ENCODE data around the gene KCTD16.

Gene KCTD16

GRCh38 chr5:144404672-144405071 is 234.0 kb downstream of the KCTD16 start:
- no peak for DNase-seq (ENCODE audit: low read depth)

- no peak for DNase-seq (ENCODE audit: low read depth)
These were observed 235.3 kb downstream of the KCTD16 start for GRCh38 chr5:144405991-144406390.

- DNase-seq (ENCODE audit: low read depth), result no peak
These were observed 235.8 kb downstream of the KCTD16 start for GRCh38 chr5:144406442-144406841.

GRCh38 chr5:144414202-144415029 is 243.7 kb downstream of the KCTD16 start:
- DNase-seq (ENCODE audit: low read depth), result no peak

- DNase-seq (ENCODE audit: low read depth), result no peak
These were observed 245.5 kb downstream of the KCTD16 start for GRCh38 chr5:144416196-144416595.

- DNase-seq (ENCODE audit: low read depth), result no peak
These were observed 248.0 kb downstream of the KCTD16 start for GRCh38 chr5:144418719-144419118.

- no peak for DNase-seq (ENCODE audit: low read depth)
These were observed 250.7 kb downstream of the KCTD16 start for GRCh38 chr5:144421411-144421810.

GRCh38 chr5:144422018-144422727 is 251.5 kb downstream of the KCTD16 start:
- no peak for DNase-seq (ENCODE audit: low read depth)

GRCh38 chr5:144427866-144428265 is 257.2 kb downstream of the KCTD16 start:
- DNase-seq (ENCODE audit: low read depth), result no peak

- DNase-seq (ENCODE audit: low read depth), result no peak
These were observed 257.7 kb downstream of the KCTD16 start for GRCh38 chr5:144428326-144428725.

- no peak for DNase-seq (ENCODE audit: low read depth)
These were observed 258.7 kb downstream of the KCTD16 start for GRCh38 chr5:144429405-144429804.

- DNase-seq (ENCODE audit: low read depth), result no peak
These were observed 259.2 kb downstream of the KCTD16 start for GRCh38 chr5:144429905-144430304.

- no peak for DNase-seq (ENCODE audit: low read depth)
These were observed 262.6 kb downstream of the KCTD16 start for GRCh38 chr5:144433140-144433822.

- DNase-seq (ENCODE audit: low read depth), result no peak
These were observed 263.2 kb downstream of the KCTD16 start for GRCh38 chr5:144433893-144434292.

- DNase-seq (ENCODE audit: low read depth), result no peak
These were observed 265.3 kb downstream of the KCTD16 start for GRCh38 chr5:144436007-144436406.

GRCh38 chr5:144438237-144438636 is 267.6 kb downstream of the KCTD16 start:
- no peak for DNase-seq (ENCODE audit: low read depth)

GRCh38 chr5:144448457-144448856 is 277.8 kb downstream of the KCTD16 start:
- DNase-seq (ENCODE audit: low read depth), result no peak

GRCh38 chr5:144451187-144451973 is 280.7 kb downstream of the KCTD16 start:
- no peak for DNase-seq (ENCODE audit: low read depth)

- no peak for DNase-seq (ENCODE audit: low read depth)
These were observed 283.1 kb downstream of the KCTD16 start for GRCh38 chr5:144453753-144454152.

GRCh38 chr5:144457160-144457559 is 286.5 kb downstream of the KCTD16 start:
- no peak for DNase-seq (ENCODE audit: low read depth)

- DNase-seq (ENCODE audit: low read depth), result no peak
These were observed 287.5 kb downstream of the KCTD16 start for GRCh38 chr5:144458216-144458615.

GRCh38 chr5:144460600-144460999 is 289.9 kb downstream of the KCTD16 start:
- DNase-seq (ENCODE audit: low read depth), result no peak
